HEK293T (cell line): ENCODE measurements around the gene DOK5.

Source experiments
- CTCF ChIA-PET: fragments of 350-600 bp; formaldehyde crosslinking; extraction: SDS; loops from one replicate; lab custom pipeline; 2021; ENCODE audit warnings: antibody characterized with exemption, inconsistent platforms; lab: Yijun Ruan, JAX
- POLR2A ChIA-PET: fragments of 350-600 bp; formaldehyde crosslinking; extraction: SDS; loops from one replicate; lab custom pipeline; 2020; ENCODE audit warnings: antibody characterized with exemption, inconsistent platforms; lab: Yijun Ruan, JAX
- DNase-seq: peaks from one replicate; pipeline ENCODE4 v3.0.0; 2012; ENCODE audit warnings: mixed read lengths; ENCODE audit errors: extremely low spot score
- ARNT ChIP-seq: fragments of 450-650 bp; IDR thresholded peaks from 2 replicates; pipeline ENCODE4 v1.6.1; 2017; ENCODE audit warnings: mild to moderate bottlenecking
- BHLHE40 ChIP-seq: fragments of 450-650 bp; IDR thresholded peaks from 2 replicates; pipeline ENCODE4 v1.6.1; 2016; ENCODE audit warnings: mild to moderate bottlenecking, moderate library complexity, borderline replicate concordance
- CTBP1 ChIP-seq: fragments of 450-650 bp; IDR thresholded peaks from 2 replicates; pipeline ENCODE4 v1.6.1; 2016; ENCODE audit warnings: borderline replicate concordance
- ELF4 ChIP-seq: fragments of 450-650 bp; IDR thresholded peaks from 2 replicates; pipeline ENCODE4 v1.6.1; 2017; ENCODE audit warnings: antibody characterized with exemption
- FOXA1 ChIP-seq: fragments of 450-650 bp; IDR thresholded peaks from 2 replicates; pipeline ENCODE4 v1.6.1; 2016; ENCODE audit warnings: mild to moderate bottlenecking
- FOXK2 ChIP-seq: fragments of 450-650 bp; IDR thresholded peaks from 2 replicates; pipeline ENCODE4 v1.6.1; 2016; ENCODE audit warnings: mild to moderate bottlenecking
- FOXM1 ChIP-seq: fragments of 450-650 bp; IDR thresholded peaks from 2 replicates; pipeline ENCODE4 v1.6.1; 2017; ENCODE audit warnings: mild to moderate bottlenecking, borderline replicate concordance
- HDGF ChIP-seq: fragments of 450-650 bp; IDR thresholded peaks from 2 replicates; pipeline ENCODE4 v1.6.1; 2017; ENCODE audit warnings: antibody characterized with exemption, borderline replicate concordance
- L3MBTL2 ChIP-seq: fragments of 450-650 bp; conservative IDR thresholded peaks from 2 replicates; pipeline ENCODE4 v1.6.1; 2016; ENCODE audit warnings: mild to moderate bottlenecking
- LEF1 ChIP-seq: fragments of 450-650 bp; IDR thresholded peaks from 2 replicates; pipeline ENCODE4 v1.6.1; 2017; ENCODE audit warnings: mild to moderate bottlenecking, borderline replicate concordance
- NFRKB ChIP-seq: fragments of 450-650 bp; IDR thresholded peaks from 2 replicates; pipeline ENCODE4 v1.6.1; 2016; ENCODE audit warnings: mild to moderate bottlenecking, moderate library complexity
- PKNOX1 ChIP-seq: fragments of 450-650 bp; IDR thresholded peaks from 2 replicates; pipeline ENCODE4 v1.6.1; 2016
- SP1 ChIP-seq: fragments of 450-650 bp; IDR thresholded peaks from 2 replicates; pipeline ENCODE4 v1.6.1; 2017
- SUZ12 ChIP-seq: fragments of 450-650 bp; IDR thresholded peaks from 2 replicates; pipeline ENCODE4 v1.6.1; 2016; ENCODE audit warnings: mild to moderate bottlenecking
- TARDBP ChIP-seq: fragments of 450-650 bp; IDR thresholded peaks from 2 replicates; pipeline ENCODE4 v1.6.1; 2016
- ZNF384 ChIP-seq: fragments of 450-650 bp; IDR thresholded peaks from 2 replicates; pipeline ENCODE4 v1.6.1; 2016

DOK5 gene

DNA sequence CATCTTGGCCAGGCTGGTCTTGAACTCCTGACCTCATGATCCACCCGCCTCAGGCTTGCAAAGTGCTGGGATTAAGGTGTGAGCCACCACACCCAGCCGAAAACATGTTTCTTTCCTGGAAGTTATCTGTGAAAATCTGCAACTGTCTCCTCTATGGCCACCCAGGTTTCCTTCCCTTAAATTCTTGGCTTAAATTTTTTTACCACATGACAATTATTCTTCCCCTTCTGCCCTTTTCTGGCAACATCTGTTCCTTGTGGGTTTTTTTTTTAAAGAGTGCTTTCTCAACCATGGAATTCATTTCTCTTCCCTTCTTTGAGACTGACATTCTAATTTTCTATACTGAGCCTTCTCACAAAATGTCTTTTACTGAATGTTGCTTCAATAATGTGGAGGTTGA, 59.6 kb downstream of the DOK5 start:
- no peak for TF ChIP-seq ZNF384
- TF ChIP-seq SUZ12 = no peak
- no peak for TF ChIP-seq NFRKB
- no peak for TF ChIP-seq BHLHE40
- no peak for TF ChIP-seq FOXK2
- TF ChIP-seq HDGF = no peak
- no peak for TF ChIP-seq CTBP1
- no peak for TF ChIP-seq FOXM1
- TF ChIP-seq TARDBP = no peak
- no peak for TF ChIP-seq ELF4
- no peak for TF ChIP-seq FOXA1
- CTCF ChIA-PET = no interaction called here
- POLR2A ChIA-PET = no interaction called here
- DNase-seq = no peak

GRCh38 chr20:54535746-54536145, 60.4 kb downstream of the DOK5 start:
- no peak for TF ChIP-seq BHLHE40
- no peak for TF ChIP-seq ARNT
- no peak for TF ChIP-seq ZNF384
- no peak for TF ChIP-seq NFRKB
- CTCF ChIA-PET = no interaction called here
- no peak for DNase-seq
- POLR2A ChIA-PET = no interaction called here

GRCh38 chr20:54539521-54540046, 64.2 kb downstream of the DOK5 start:
- ChIA-PET POLR2A (no interaction called here), CTCF (no interaction called here)
- DNase-seq = no peak
- no peak for TF ChIP-seq FOXM1
- TF ChIP-seq LEF1 = no peak
- no peak for TF ChIP-seq ARNT
- TF ChIP-seq HDGF = no peak
- TF ChIP-seq TARDBP = no peak
- TF ChIP-seq PKNOX1 = no peak
- TF ChIP-seq SP1 = no peak
- no peak for TF ChIP-seq ELF4
- no peak for TF ChIP-seq FOXK2
- no peak for TF ChIP-seq L3MBTL2
- no peak for TF ChIP-seq BHLHE40
- TF ChIP-seq SUZ12 = no peak

GRCh38 chr20:54543369-54543768, 68.0 kb downstream of the DOK5 start:
- TF ChIP-seq FOXK2 = no peak
- no peak for TF ChIP-seq LEF1
- no peak for TF ChIP-seq TARDBP
- TF ChIP-seq FOXM1 = no peak
- no peak for TF ChIP-seq SP1
- TF ChIP-seq HDGF = no peak
- TF ChIP-seq ARNT = no peak
- no peak for TF ChIP-seq NFRKB
- TF ChIP-seq ZNF384 = no peak
- no peak for TF ChIP-seq CTBP1
- no peak for TF ChIP-seq ELF4
- TF ChIP-seq FOXA1 = no peak
- TF ChIP-seq SUZ12 = no peak
- TF ChIP-seq PKNOX1 = no peak
- TF ChIP-seq L3MBTL2 = no peak
- no peak for TF ChIP-seq BHLHE40
- no peak for DNase-seq
- ChIA-PET POLR2A (no interaction called here), CTCF (no interaction called here)

GRCh38 chr20:54545676-54546358, 70.4 kb downstream of the DOK5 start:
- no peak for DNase-seq
- TF ChIP-seq ARNT = no peak
- ChIA-PET CTCF (no interaction called here), POLR2A (no interaction called here)

- DNase-seq = no peak
- no peak for TF ChIP-seq FOXK2
- no peak for TF ChIP-seq NFRKB
- TF ChIP-seq SUZ12 = no peak
- TF ChIP-seq PKNOX1 = no peak
- TF ChIP-seq ZNF384 = no peak
- no peak for TF ChIP-seq ELF4
- TF ChIP-seq FOXM1 = no peak
- TF ChIP-seq LEF1 = no peak
- no peak for TF ChIP-seq BHLHE40
- TF ChIP-seq CTBP1 = no peak
- TF ChIP-seq L3MBTL2 = no peak
- no peak for TF ChIP-seq ARNT
- TF ChIP-seq TARDBP = no peak
- no peak for TF ChIP-seq SP1
- no peak for TF ChIP-seq HDGF
- no peak for TF ChIP-seq FOXA1
- ChIA-PET CTCF (no interaction called here), POLR2A (no interaction called here)
Measured at GRCh38 chr20:54548849-54549248, 73.5 kb downstream of the DOK5 start.

- TF ChIP-seq SUZ12 (no peak), NFRKB (no peak), FOXA1 (no peak), ELF4 (no peak), HDGF (no peak), FOXK2 (no peak), ARNT (no peak), TARDBP (no peak)
- CTCF ChIA-PET = no interaction called here
- POLR2A ChIA-PET = no interaction called here
- DNase-seq = no peak
Measured at GRCh38 chr20:54549658-54550326, 74.4 kb downstream of the DOK5 start.
